ENCODE results near the gene CXCL17. TPM values are rescaled to one million over a fixed set of nuclear protein-coding genes. Genes with fewer than 3 reads are reported as not detected.
A peak's percentile ranks its signal among the peaks of the same experiment; 100 is the strongest.
"Not testable (repeated sequence)": the region's sequence is repeated elsewhere in the genome, so short reads cannot be mapped to it uniquely, and the experiment has no call there.

Gene CXCL17
- total RNA-seq, 1 experiment from 2014 or later, result not detected

DNA sequence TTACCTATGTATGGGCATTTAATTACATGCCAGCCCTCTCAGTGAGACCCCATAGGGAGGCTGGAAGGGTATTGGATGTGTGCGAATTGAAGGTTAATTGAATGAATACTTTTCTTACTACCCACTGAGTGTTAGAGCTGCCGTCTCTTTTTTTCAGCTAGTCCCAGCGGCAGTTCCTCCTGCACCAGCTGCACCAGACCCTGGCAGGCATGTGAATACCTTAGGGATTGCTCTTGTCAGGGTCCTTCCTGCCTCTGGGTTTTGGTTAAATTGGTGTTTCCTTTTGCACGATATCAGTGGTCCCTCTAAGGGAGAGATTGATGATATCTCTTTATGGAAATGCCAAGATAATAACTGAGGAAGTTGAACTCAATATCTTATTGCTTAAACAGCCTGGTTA lies 9.8 kb upstream of the CXCL17 start:
- no peak overlapping the region for H3K27ac ChIP-seq
- no peaks in the 10 kb centered on the region for H3K9me3 ChIP-seq (replicated peaks)
- H3K36me3 ChIP-seq, result no peaks in the 10 kb centered on the region
- H3K27me3 ChIP-seq (replicated peaks), result peaks cover 14% of the 10 kb centered on the region
- H3K4me3 ChIP-seq, result no peak overlapping the region
- DNase-seq (ENCODE audit: low read depth in 1 of 2, low spot score in 2 of 2), result no peak
- H3K4me1 ChIP-seq (replicated peaks), result no peaks in the 10 kb centered on the region

DNA sequence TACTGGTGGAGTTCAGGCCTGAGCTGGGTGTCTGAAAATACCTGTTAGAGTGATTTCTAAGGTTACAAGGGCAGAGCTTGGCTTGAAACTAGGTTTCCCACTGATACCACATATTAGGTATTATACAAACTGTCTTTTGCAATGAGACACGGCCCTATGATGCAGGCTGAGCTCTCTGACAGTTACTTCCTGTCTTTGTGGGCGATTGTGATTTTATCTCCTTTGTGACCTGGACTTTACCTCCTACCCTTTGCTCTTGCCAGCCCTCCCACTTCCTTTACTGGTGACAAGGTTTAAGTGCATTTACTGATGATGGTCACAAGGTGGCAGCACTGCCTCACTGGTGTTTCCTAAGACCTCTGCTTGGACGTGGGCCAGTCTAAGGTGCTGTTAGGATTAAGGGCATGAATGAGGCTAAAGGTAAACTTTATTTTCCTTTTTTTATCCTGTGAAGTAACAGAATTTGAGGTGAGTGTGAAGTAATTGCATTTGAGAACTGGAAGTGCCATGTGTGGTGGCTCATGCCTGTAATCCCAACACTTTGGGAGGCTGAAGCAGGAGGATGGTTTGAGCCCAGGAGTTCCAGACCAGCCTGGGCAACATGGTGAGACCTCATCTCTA lies 7.7 kb upstream of the CXCL17 start:
- Histone ChIP-seq H3K36me3 (no peaks in the 10 kb centered on the region), H3K27me3 (replicated peaks) (peaks cover 16% of the 10 kb centered on the region), H3K27ac (no peak overlapping the region), H3K9me3 (replicated peaks) (no peaks in the 10 kb centered on the region), H3K4me3 (no peak overlapping the region), H3K4me1 (replicated peaks) (no peaks in the 10 kb centered on the region)
- peak; percentile 55 to 65 for DNase-seq (ENCODE audit: low read depth in 1 of 2, low spot score in 2 of 2)

DNA sequence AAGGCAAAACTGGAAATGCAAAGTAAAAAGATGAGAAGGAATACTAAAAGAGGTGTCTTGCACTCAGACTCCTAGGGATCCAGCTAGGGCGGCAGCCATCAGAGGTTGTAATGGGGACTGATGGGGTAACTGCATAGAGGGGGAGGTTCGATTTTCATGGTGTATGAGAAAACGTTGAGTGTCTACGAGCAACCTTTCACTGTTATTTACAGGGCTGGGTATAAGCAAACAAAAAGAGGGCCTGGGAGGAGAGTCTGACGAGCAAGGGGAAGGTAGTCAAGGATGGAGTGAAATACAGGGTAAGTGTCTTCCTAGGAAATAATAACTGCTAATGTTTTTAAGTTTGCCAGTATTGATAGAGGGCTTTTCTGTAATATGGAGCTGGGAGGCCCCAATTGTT lies 5.6 kb upstream of the CXCL17 start:
- not testable (repeated sequence) for H3K36me3 ChIP-seq; H3K4me3 ChIP-seq; H3K9me3 ChIP-seq (replicated peaks); H3K4me1 ChIP-seq (replicated peaks); H3K27ac ChIP-seq; DNase-seq (ENCODE audit: low read depth in 1 of 2, low spot score in 2 of 2); H3K27me3 ChIP-seq (replicated peaks)

DNA sequence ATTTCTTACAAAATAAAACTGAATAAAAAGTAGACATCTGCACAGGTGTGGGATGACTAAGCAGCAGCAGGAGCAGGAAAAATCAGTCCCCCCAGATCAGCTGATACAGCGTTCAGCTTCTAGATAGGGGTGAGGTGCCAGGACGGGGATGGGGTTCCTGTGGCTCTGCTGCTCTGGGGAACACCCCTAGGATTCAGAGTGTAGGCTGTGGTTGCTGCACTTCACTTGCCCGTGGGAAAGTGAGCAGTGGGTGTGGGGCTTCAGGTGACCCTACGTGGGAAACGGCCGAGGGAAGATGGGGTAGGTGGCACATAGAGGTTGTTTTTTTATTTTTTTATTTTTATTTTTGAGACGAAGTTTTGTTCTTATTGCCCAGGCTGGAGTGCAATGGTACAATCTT lies 3.2 kb upstream of the CXCL17 start:
- DNase-seq (ENCODE audit: low read depth in 1 of 2, low spot score in 2 of 2), result no peak
- Histone ChIP-seq H3K9me3 (replicated peaks) (no peaks in the 10 kb centered on the region), H3K27ac (no peak overlapping the region), H3K27me3 (replicated peaks) (0 out of 2 replicates have a peak, but pooled peaks cover 3% of the 10 kb centered on the region), H3K4me1 (replicated peaks) (no peaks in the 10 kb centered on the region), H3K36me3 (no peaks in the 10 kb centered on the region), H3K4me3 (no peak overlapping the region)

DNA sequence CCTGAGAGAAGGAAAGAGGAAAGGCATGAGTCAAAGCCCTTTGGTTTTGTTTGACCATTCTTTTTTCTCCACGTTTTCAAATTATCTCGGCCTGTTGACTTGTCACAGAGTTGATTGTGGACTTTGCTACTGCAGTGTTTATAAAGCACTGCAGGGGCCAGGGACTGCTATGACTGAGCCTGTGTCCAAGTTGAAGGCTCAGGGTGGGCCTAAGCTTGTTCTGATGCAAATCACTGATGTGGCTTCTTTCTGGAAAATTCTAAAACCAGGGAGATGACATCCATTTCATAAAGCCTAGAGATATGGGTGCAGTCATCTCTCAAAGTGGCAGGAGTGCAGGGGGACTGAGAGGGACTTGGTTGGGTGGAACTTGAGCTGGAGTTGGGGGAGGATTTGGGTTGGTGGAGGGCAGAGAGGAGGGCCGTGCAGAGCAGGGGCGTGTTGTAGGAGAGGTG lies 1.2 kb upstream of the CXCL17 start:
- H3K4me1 ChIP-seq (replicated peaks), result no peaks in the 10 kb centered on the region
- no peak overlapping the region for H3K4me3 ChIP-seq
- no peak for DNase-seq (ENCODE audit: low read depth in 1 of 2, low spot score in 2 of 2)
- H3K27me3 ChIP-seq (replicated peaks), result 0 out of 2 replicates have a peak, but pooled peaks cover 3% of the 10 kb centered on the region
- H3K27ac ChIP-seq, result no peak overlapping the region
- H3K9me3 ChIP-seq (replicated peaks), result no peaks in the 10 kb centered on the region
- H3K36me3 ChIP-seq, result no peaks in the 10 kb centered on the region

DNA sequence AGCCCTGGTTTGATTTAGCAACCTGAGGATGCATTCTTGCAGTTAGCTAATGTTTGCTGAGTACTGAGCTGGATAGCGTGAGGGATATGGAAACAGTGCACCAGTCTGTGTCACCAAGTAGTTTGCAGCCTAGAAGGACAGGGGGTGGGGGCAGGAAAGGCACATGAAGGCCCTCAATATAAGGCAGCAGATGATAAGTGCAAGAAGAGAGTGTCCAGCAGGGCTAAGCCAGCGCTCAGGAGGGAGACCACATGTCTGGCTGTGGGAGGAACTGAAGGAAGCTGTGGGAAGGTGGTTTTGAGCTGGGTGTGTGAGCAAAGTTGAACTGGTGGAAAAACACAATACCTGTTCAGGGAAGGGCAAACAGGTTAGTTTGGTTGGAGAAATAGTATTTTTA lies 1.7 kb downstream of the CXCL17 start:
- no peaks in the 10 kb centered on the region for H3K27me3 ChIP-seq (replicated peaks)

DNA sequence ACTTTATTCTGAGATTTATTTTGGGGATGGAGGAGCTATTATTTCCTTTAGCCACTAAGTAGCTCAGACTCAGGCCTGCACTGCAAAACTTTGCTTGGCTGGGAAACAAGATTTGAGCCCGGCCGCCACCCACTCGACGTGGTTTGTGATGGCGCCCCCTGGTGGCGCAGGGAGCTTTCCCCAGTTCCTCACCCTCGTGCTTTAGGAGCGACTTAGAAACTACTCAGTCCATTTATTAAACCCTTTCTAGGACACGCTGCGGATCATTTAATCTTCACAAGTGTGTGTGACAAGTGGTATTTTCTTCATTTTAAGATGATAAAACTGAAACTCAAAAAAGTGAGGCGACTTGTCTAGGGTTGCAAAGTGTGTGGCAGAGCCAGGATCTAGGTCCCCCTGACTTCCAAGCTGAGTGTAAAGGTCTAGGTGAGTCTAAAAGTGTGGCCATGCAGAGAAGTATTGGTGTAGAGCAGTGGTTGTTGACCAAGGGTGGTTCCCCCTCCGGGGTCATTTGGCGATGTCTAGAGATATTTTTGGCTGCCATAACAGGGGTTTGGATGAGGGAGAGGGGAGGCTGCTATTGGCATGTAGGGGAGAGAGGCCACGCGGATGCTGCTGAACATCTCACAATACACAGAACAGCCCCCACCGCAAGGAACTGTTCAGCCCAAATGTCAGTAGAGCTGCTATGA lies 2.2 kb downstream of the CXCL17 start:
- H3K9me3 ChIP-seq (replicated peaks), result no peaks in the 10 kb centered on the region
- H3K4me1 ChIP-seq (replicated peaks), result no peaks in the 10 kb centered on the region
- H3K4me3 ChIP-seq, result no peak overlapping the region
- H3K27ac ChIP-seq, result no peak overlapping the region
- peak; percentile 31 to 74 for DNase-seq (ENCODE audit: low read depth in 1 of 2, low spot score in 2 of 2)
- H3K27me3 ChIP-seq (replicated peaks), result no peaks in the 10 kb centered on the region
- no peaks in the 10 kb centered on the region for H3K36me3 ChIP-seq

More for the DNA sequence above, 1.7 kb downstream of the CXCL17 start:
- no peak for DNase-seq (ENCODE audit: low read depth in 1 of 2, low spot score in 2 of 2)
- Histone ChIP-seq H3K9me3 (replicated peaks) (no peaks in the 10 kb centered on the region), H3K27ac (no peak overlapping the region), H3K4me3 (no peak overlapping the region), H3K4me1 (replicated peaks) (no peaks in the 10 kb centered on the region), H3K36me3 (no peaks in the 10 kb centered on the region)

DNA sequence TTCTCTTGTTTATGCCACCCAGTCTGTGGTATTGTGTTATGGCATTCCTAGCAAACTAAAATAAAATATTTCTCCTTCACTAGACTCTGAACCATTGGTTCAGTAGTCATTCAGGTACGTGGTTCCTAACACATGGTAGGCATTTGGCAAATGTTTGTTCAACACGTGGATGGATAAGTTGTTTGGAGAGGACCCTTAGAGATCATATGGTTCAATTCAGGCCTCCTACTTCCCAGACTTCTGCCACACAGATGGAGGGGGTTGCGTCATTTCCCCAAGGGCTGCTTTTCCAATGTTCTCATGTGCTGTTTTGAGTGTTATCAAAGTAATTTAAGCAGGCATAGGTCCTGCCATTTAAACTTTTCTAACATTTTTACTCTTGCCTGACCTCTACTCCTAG lies 6.7 kb downstream of the CXCL17 start:
- no peak for DNase-seq (ENCODE audit: low read depth in 1 of 2, low spot score in 2 of 2)
- H3K4me1 ChIP-seq (replicated peaks), result no peaks in the 10 kb centered on the region
- no peaks in the 10 kb centered on the region for H3K36me3 ChIP-seq
- H3K4me3 ChIP-seq, result no peak overlapping the region
- H3K27ac ChIP-seq, result no peak overlapping the region
- no peaks in the 10 kb centered on the region for H3K9me3 ChIP-seq (replicated peaks)
- no peaks in the 10 kb centered on the region for H3K27me3 ChIP-seq (replicated peaks)

DNA sequence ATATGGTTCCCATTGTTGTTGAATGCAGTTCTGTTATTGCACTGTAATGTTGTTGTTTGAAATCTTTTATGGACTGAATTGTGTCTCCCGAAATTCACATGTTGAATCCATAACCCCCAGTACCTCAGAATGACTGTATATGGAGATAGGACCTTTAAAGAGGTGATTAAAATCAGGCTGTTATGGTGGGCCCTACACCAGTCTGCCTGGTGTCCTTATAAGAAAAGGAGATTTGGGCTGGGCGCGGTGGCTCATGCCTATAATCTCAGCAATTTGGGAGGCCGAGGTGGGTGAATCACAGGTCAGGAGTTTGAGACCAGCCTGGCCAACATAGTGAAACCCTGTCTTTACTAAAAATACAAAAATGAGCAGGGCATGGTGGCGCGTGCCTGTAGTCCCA lies 7.4 kb downstream of the CXCL17 start:
- H3K9me3 ChIP-seq (replicated peaks), result no peaks in the 10 kb centered on the region
- DNase-seq (ENCODE audit: low read depth in 1 of 2, low spot score in 2 of 2), result no peak
- no peaks in the 10 kb centered on the region for H3K27me3 ChIP-seq (replicated peaks)
- no peaks in the 10 kb centered on the region for H3K4me1 ChIP-seq (replicated peaks)
- H3K4me3 ChIP-seq, result no peak overlapping the region
- H3K27ac ChIP-seq, result no peak overlapping the region
- H3K36me3 ChIP-seq, result no peaks in the 10 kb centered on the region

DNA sequence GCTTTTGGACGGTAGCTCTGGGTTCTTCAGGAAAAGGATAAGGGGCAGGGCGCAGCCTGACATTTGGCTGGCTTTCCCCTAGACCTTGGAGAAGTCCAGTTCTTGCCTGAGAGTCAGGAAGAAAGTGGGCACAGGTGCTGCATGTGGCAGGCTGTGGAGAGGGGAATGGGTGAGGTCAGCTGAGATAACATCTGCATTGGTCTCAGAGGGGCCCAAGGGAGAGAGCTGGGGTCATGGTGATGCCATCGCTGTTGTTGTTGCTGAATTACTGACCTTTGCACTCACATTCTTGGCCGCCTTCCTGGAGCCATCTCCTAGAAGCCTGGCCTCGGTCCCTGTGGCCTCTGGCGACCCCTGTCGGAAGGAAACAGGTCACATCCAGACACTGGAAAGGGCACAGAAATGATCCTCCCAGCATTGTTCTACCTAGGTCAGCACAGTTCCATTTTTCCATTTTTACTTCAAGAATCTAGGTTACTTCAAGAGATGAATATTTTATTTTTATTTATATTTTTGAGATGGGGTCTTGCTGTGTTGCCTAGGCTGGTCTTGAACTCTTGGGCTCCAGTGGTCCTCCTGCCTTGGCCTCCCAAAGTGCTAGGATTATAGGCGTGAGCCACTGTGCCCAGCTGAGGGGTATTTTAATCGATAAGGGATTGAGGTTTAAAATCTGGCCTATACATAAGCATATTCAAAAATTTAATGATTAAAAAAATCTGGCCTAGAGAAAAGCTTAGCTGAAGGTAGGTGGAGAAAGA lies 9.1 kb downstream of the CXCL17 start:
- Histone ChIP-seq H3K27me3 (replicated peaks) (no peaks in the 10 kb centered on the region), H3K4me1 (replicated peaks) (no peaks in the 10 kb centered on the region), H3K4me3 (no peak overlapping the region), H3K36me3 (no peaks in the 10 kb centered on the region), H3K9me3 (replicated peaks) (no peaks in the 10 kb centered on the region), H3K27ac (no peak overlapping the region)
- no peak for DNase-seq (ENCODE audit: low read depth in 1 of 2, low spot score in 2 of 2)

DNA sequence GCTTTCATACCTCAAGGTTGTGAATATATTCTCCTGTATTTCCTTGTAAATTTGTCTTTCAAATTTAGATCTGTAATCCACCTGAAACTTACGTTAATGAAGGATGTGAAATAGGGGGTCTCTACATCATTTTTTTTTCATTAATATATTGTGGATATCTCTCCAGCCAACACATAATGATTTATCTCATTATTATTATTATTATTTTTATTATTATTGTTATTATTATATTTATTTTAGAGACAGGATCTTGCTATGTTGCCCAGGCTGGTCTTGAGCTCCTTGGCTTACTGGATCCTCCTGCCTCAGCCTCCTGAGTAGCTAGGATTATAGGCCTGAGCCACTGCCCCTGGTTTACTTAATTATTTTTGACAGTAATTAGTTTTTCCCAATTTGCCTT lies 11.3 kb downstream of the CXCL17 start:
- no peaks in the 10 kb centered on the region for H3K27me3 ChIP-seq (replicated peaks)
- H3K4me3 ChIP-seq, result no peak overlapping the region
- no peaks in the 10 kb centered on the region for H3K9me3 ChIP-seq (replicated peaks)
- no peak for DNase-seq (ENCODE audit: low read depth in 1 of 2, low spot score in 2 of 2)
- H3K36me3 ChIP-seq, result no peaks in the 10 kb centered on the region
- H3K27ac ChIP-seq, result no peak overlapping the region
- no peaks in the 10 kb centered on the region for H3K4me1 ChIP-seq (replicated peaks)

DNA sequence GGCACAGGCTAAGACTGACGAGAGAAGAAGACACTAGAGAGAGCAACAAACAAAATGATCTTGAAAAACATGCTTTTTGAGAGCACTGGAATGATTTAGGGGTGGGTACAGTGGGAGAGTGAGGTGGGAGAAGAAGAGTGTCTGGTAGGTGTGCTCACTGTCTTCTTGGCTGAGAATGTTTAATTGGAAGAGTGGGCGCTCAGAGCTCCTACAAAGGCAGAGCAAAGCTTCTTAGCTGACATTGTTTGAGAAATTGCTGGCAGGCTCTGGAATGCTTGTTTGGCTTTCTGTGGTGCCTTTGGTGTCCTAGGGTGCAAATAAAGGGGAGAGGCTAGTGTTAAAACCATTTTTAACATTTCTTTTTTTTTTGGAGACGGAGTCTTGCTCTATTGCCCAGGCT lies 14.1 kb downstream of the CXCL17 start:
- Histone ChIP-seq H3K27me3 (replicated peaks) (no peaks in the 10 kb centered on the region), H3K4me1 (replicated peaks) (peaks cover 5% of the 10 kb centered on the region), H3K27ac (no peak overlapping the region), H3K9me3 (replicated peaks) (no peaks in the 10 kb centered on the region), H3K4me3 (no peak overlapping the region), H3K36me3 (peaks cover 3% of the 10 kb centered on the region; the same call in 1 of the 2 replicates)
- DNase-seq (ENCODE audit: low read depth in 1 of 2, low spot score in 2 of 2), result no peak

DNA sequence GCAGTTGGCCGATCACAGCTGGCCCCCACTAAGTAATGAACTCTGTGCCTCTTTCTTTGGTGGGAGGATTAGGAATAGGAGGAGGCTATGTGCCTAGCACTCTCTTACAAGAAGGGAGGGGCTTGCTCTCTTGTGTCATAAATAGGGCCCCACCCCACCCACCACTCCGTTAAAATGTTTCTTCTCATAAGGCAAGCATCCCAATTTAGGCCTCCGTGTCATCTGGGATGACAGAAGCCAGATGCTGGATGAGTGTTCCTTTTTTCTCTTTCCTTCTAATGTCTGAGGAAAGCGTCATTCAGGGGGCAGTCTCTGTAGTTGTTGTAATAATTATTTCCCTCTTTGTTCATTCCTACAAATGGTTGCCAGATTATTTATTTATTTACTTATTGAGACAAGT lies 15.4 kb downstream of the CXCL17 start, which contains the start of gene LIPE:
TSS of gene LIPE (minus strand) at position 76 of the 400 bp plus-strand sequence. CDS start 239 bp downstream, outside the sequence.
- H3K4me3 ChIP-seq, result no peak within 1 kb of the TSS
- H3K9me3 ChIP-seq (replicated peaks), result no peaks in the 10 kb centered on the region
- no peak within 1 kb of the TSS for H3K27ac ChIP-seq
- no peak for DNase-seq (ENCODE audit: low read depth in 1 of 2, low spot score in 2 of 2)
- H3K36me3 ChIP-seq, result peaks cover 3% of the 10 kb centered on the region; the same call in 1 of the 2 replicates
- H3K27me3 ChIP-seq (replicated peaks), result no peaks in the 10 kb centered on the region
- peaks cover 16% of the 10 kb centered on the region for H3K4me1 ChIP-seq (replicated peaks)

DNA sequence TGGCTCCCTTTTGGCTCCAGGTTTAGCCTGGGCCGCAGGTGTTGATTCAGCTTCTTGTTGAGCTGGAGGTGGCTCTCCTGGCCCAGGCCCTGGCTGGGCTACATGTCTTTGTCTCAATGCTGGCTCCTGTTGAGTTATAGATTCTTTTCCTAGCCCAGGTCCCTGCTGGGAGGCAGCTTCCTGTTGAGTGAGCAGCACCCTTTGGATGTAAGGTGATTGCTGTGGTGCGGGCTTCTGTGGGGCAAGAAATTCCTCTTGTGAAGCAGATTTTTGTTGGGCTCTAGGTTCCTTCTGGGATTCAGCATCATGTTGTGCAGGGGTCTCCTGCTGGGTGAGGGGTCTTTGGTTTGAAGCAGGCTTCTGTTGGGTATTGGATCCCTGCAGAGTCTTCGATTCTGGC lies 16.1 kb downstream of the CXCL17 start:
- Histone ChIP-seq H3K4me3 (no peak overlapping the region), H3K9me3 (replicated peaks) (no peaks in the 10 kb centered on the region), H3K27me3 (replicated peaks) (no peaks in the 10 kb centered on the region), H3K36me3 (peaks cover 3% of the 10 kb centered on the region; the same call in 1 of the 2 replicates), H3K4me1 (replicated peaks) (peaks cover 18% of the 10 kb centered on the region), H3K27ac (no peak overlapping the region)
- no peak for DNase-seq (ENCODE audit: low read depth in 1 of 2, low spot score in 2 of 2)
